GM21447 (cell line): ENCODE data around the gene ATP2B2.

Source experiments
- ATAC-seq: cut with Tn5 transposase; IDR thresholded peaks from one replicate; pipeline ENCODE4 v1.9.1; 2021; ENCODE audit not compliant: unreplicated experiment

ATP2B2 gene

GRCh38 chr3:10334459-10334858 lies 170.9 kb downstream of the ATP2B2 start:
- ATAC-seq: no peak

GRCh38 chr3:10334042-10334441 lies 171.3 kb downstream of the ATP2B2 start:
- no peak for ATAC-seq

- ATAC-seq: no peak
These were observed 172.1 kb downstream of the ATP2B2 start for GRCh38 chr3:10333349-10333650.

DNA sequence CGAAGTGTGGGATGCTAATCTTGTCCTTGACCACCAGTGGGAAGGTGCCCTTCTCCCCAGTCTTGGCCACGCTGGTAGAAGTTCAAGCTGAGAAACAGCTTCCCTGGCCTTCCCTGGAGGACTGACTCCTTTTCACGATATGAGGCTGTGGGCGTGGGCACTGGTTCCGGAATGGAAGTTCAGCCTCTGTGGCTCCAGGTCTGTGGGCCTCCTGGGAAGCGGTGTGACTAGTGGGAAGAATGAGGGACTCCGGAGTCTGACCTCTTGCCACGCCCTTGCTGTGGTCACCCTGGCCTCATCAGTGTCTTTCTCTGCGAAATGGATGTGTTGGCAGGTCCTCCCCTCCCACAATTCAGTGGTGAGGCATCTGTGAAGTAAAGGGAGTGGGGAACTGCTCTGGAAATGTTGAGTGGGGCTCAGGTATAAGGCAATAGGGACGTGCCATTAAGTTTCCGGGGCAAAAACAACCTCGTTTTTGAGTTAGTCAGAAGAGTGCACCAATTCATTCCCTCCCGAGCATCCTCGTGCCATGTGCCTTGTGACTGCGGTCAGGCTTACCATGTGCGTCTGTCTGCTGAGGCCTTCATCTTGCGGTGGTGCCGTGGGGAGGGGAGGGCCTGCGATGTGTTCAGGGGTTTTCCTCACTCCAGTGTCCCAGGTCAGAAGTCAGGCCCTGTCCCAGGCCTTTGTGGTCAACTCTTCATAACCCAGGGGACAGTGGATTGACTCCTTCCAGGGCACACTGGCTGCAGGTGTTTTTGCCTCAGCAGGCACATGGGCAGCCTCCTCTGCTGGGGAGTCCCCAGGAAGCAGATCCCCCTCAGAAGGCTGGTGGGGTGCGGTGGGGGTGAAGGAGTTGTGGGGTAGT lies 172.7 kb downstream of the ATP2B2 start:
- no peak for ATAC-seq

DNA sequence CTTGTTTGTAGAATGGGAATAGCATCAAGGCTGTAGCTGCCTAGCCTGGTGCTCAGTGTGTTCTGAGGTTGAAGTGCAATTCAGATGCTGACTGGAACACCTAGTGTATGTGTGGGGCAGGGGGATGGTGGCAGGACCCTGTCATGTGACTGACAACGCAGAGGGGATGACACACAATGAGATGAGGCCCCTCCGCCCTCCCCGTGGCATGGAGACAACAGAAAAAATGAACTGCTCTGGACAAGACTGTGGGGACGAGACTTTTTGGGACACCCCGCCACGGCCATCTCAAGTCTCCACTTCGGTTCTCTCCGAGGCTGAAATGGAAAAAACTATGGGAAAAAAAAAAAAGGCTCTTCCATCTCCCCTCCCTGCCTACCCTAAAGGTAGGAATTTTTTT lies 174.1 kb downstream of the ATP2B2 start:
- ATAC-seq: no peak

DNA sequence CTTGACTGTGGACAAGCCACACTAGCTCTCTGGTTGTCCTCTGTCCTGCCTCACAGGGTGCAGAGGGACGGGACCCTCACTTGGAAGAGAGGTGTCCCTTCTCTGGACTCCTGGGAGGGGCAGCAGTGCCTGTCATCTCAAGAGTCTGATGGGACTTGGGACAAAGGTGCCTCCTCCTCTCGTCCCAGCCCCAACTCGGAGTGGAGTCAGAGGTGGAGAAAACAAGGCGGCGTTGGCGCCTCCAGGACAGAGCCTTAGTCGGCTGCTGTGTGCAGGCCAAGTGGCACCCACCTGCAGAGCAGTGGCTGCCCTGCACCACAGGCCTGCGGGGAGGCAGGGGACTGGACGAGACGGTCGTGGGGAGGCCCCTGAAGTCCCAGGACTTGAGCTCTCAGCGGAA lies 175.1 kb downstream of the ATP2B2 start:
- no peak for ATAC-seq

DNA sequence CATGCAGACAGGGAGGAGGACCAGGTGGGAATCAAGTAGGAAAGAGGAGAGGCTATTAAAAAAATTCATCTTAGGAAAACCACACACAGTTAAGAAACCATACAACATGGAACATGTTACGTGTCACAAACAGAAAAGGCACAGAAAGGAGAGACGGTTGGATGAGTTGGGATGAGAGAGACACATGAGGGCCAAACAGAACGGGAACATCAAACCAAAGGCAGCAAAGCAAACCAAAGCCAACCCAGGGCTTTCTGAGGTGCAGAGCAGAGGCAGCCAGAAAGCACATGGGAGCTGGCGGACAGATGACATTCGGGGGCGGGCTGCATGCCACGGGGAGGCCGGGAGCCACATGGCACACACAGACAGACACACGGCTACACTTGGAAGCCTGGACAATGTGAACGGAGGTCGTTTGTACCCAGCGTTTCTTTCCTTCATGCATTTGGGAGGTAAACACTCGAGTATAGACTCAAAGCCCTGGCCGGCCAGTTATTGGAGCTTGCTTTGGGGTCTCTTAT lies 175.8 kb downstream of the ATP2B2 start:
- ATAC-seq: no peak

- no peak for ATAC-seq
These were observed 176.8 kb downstream of the ATP2B2 start for GRCh38 chr3:10328460-10329071.

DNA sequence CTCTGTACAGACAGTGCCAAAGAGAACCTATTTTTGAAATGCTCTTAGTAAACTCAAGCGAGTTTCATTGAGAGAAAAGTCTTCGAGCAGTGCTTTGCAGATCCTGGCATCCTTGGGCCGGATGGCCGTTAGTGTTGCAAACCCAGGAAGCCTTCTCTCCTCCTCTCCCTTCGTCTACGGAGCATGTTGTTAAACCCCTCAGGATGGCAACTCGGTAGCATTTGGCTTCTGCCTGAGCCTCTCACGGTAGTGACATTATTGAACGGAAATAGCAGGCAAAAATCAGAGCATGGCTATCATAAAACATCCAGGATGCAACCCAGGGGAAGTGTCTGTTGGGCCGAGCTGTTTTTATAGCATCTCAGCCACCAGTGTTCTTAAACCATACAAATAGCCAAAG lies 177.8 kb downstream of the ATP2B2 start:
- ATAC-seq: no peak

GRCh38 chr3:10322352-10322710 lies 183.1 kb downstream of the ATP2B2 start:
- no peak for ATAC-seq

- no peak for ATAC-seq
These were observed 183.6 kb downstream of the ATP2B2 start for GRCh38 chr3:10321630-10322351.

DNA sequence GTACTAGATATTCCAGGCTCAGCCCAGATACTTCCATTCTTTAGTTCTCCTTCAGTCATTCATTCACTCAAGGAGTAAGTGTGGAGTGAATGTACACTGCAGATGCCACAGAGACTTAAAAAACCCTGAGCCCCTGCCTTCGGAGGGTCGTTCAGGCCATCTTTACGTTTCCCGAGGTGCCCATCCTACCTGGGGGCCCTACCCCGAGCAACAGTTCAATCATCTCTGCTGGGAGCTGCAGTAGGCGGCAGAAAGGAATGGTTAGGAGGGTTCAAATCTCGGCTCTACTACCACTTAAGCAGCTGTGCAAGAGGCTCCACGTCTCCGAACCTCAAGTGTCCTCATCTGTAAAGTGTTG lies 185.1 kb downstream of the ATP2B2 start:
- peak; percentile 14 for ATAC-seq

GRCh38 chr3:10319804-10320203 lies 185.6 kb downstream of the ATP2B2 start:
- ATAC-seq: no peak

- ATAC-seq: no peak
These were observed 186.1 kb downstream of the ATP2B2 start for GRCh38 chr3:10319251-10319650.

- no peak for ATAC-seq
These were observed 187.4 kb downstream of the ATP2B2 start for GRCh38 chr3:10317961-10318350.

- no peak for ATAC-seq
These were observed 187.9 kb downstream of the ATP2B2 start for GRCh38 chr3:10317311-10317960.

- ATAC-seq: no peak
These were observed 189.5 kb downstream of the ATP2B2 start for GRCh38 chr3:10315771-10316344.

- ATAC-seq: no peak
These were observed 190.3 kb downstream of the ATP2B2 start for GRCh38 chr3:10315101-10315500.

DNA sequence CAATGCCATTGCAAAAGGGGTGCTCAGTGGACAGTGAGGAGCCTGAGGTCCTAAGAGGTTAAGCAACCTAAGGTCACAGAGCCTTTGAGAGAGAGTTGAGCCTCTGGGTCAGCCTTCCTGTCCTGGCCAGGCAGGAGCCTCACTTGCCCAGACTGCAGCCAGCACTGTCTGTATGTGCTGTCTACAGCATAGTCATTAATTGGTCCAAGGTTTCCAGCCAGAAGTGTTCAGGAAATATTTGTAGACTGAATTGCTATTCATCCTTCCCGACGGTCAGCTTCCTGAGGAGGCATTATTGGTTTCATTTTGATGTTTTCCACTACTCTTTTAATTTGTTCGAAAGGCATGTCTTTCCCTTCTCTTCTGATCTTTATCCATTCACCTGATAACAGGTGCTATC lies 192.5 kb downstream of the ATP2B2 start:
- ATAC-seq: no peak

DNA sequence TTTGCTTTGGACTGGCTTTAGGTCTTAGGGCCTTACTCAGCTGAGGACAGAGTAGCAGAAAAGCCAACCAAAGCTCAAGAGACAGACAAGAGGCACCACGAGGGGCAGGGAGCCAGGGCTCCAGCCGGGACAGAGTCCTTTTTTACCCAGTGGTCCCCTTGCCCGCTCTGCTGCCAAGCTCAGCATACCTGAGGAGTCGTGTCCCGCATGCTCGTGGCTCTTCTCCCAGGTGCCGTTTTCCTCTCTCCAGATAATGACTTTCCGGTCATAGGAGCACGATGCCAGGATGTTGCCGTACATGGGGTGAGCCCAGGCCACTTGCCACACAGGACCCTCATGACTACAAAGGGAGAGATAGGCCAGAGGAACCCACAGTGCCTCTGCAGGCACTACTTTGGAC lies 193.0 kb downstream of the ATP2B2 start:
- ATAC-seq: no peak

DNA sequence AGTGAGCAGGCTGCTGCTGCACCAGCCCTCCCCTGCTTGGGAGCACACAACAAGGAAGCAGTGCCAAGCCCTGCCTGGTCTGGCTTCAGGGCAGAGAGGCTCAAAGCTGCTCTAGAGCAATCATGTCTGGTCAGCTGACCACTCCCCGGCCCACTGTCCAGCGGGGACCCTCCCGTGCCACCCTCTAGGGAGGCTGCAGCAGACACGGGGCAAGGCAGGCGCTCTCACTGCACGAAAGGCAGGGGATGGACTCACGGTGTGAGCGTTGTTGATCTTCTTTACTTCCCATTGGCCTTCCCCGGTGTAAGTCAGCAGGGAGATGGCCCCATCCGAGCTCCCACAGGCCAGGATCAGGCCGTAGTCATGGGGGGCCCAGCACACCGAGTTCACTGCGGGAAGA lies 193.7 kb downstream of the ATP2B2 start:
- ATAC-seq: no peak
